ENCODE results near the gene BRME1. TPM values are rescaled to one million over a fixed set of nuclear protein-coding genes. Genes with fewer than 3 reads are reported as not detected.

The BRME1 gene
- total and polyA plus RNA-seq, 10 donors: 0.97 to 3.8 (median 2.4) TPM

- WGBS, 5 donors: 0 to 3% (median 1%) methylated on average over 44 to 62 of the region's 65 CpGs
- TF ChIP-seq, protein P1, sequence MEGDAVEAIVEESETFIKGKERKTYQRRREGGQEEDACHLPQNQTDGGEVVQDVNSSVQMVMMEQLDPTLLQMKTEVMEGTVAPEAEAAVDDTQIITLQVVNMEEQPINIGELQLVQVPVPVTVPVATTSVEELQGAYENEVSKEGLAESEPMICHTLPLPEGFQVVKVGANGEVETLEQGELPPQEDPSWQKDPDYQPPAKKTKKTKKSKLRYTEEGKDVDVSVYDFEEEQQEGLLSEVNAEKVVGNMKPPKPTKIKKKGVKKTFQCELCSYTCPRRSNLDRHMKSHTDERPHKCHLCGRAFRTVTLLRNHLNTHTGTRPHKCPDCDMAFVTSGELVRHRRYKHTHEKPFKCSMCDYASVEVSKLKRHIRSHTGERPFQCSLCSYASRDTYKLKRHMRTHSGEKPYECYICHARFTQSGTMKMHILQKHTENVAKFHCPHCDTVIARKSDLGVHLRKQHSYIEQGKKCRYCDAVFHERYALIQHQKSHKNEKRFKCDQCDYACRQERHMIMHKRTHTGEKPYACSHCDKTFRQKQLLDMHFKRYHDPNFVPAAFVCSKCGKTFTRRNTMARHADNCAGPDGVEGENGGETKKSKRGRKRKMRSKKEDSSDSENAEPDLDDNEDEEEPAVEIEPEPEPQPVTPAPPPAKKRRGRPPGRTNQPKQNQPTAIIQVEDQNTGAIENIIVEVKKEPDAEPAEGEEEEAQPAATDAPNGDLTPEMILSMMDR (IDR thresholded peaks at IDR 0.05 in 8 of 11, conservative IDR thresholded peaks at IDR 0.05 in 3 of 11): peak in 3 of 11 experiments; percentile 36 to 44 (median 41)
- TF ChIP-seq POLR2AphosphoS5 (IDR thresholded peaks at IDR 0.05) (peak; percentile 82 to 90 (median 83)), POLR2A (IDR thresholded peaks at IDR 0.05) (no peak)
- peak within 1 kb of the TSS; percentile 82 to 94 (median 88) for H3K27ac ChIP-seq
- H3K27me3 ChIP-seq (replicated peaks in 1 of 7): no peaks in the 10 kb centered on the region
- peaks cover 4 to 34% (median 29%) of the 10 kb centered on the region in 6 donors for H3K36me3 ChIP-seq
- DNase-seq: peak; percentile 99
- intact Hi-C loops (cut with DNase I; ENCODE audit: low total_unique reads): loop anchor here (10.0 kb wide), 1 partner anchor 82 kb away; the partner anchor contains the start of gene IL27RA
- H3K4me3 ChIP-seq: peak within 1 kb of the TSS; percentile 70 to 93 (median 78)
- H3K4me1 ChIP-seq: peaks cover 15 to 32% (median 22%) of the 10 kb centered on the region in 6 donors
- no peaks in the 10 kb centered on the region for H3K9me3 ChIP-seq
Observed at GRCh38 chr19:13952154-13952930, 46.4 kb upstream of the BRME1 start, which contains the start of gene DCAF15. DCAF15 (plus strand) TSS chr19:13952509; CDS start chr19:13952513, 4 bp downstream.

- no peaks in the 10 kb centered on the region for H3K27me3 ChIP-seq (replicated peaks in 1 of 7)
- TF ChIP-seq POLR2A (IDR thresholded peaks at IDR 0.05): no peak
- TF ChIP-seq, protein P1 (IDR thresholded peaks at IDR 0.05 in 8 of 11, conservative IDR thresholded peaks at IDR 0.05 in 3 of 11): no peak
- TF ChIP-seq POLR2AphosphoS5 (IDR thresholded peaks at IDR 0.05): no peak
- peak overlapping the region in 5 of 8 donors; percentile 86 to 94 (median 93) for H3K27ac ChIP-seq
- WGBS, 5 donors: 9 to 13% (median 12%) methylated on average over 20 of the region's 20 CpGs
- intact Hi-C loops (cut with DNase I; ENCODE audit: low total_unique reads): loop anchor here (10.0 kb wide), 1 partner anchor 83 kb away; the partner anchor contains the start of gene IL27RA
- H3K4me1 ChIP-seq: peaks cover 15 to 32% (median 22%) of the 10 kb centered on the region in 6 donors
- H3K36me3 ChIP-seq: peaks cover 4 to 29% (median 23%) of the 10 kb centered on the region in 6 donors
- H3K9me3 ChIP-seq: no peaks in the 10 kb centered on the region
- H3K4me3 ChIP-seq: peak overlapping the region; percentile 28 to 93 (median 76)
- DNase-seq: no peak
Observed at GRCh38 chr19:13951799-13952153, 45.9 kb upstream of the BRME1 start.

GRCh38 chr19:13951043-13951442, 45.1 kb upstream of the BRME1 start:
- DNase-seq: no peak
- 89 to 94% (median 90%) methylated on average over 2 of the region's 2 CpGs for WGBS, 5 donors

More at GRCh38 chr19:13951043-13951442, 45.1 kb upstream of the BRME1 start:
- Histone ChIP-seq H3K4me1 (peaks cover 15 to 32% (median 22%) of the 10 kb centered on the region in 6 donors), H3K36me3 (peaks cover under 1 to 21% (median 16%) of the 10 kb centered on the region in 6 donors), H3K27ac (no peak overlapping the region), H3K9me3 (no peaks in the 10 kb centered on the region), H3K4me3 (no peak overlapping the region), H3K27me3 (replicated peaks in 1 of 7) (no peaks in the 10 kb centered on the region)
- no peak for TF ChIP-seq POLR2A (IDR thresholded peaks at IDR 0.05)
- TF ChIP-seq POLR2AphosphoS5 (IDR thresholded peaks at IDR 0.05): no peak
- TF ChIP-seq, protein P1 (IDR thresholded peaks at IDR 0.05 in 8 of 11, conservative IDR thresholded peaks at IDR 0.05 in 3 of 11): no peak
- intact Hi-C loops (cut with DNase I; ENCODE audit: low total_unique reads): loop anchor here (10.0 kb wide), 1 partner anchor 84 kb away; the partner anchor contains the start of gene IL27RA
